ENCODE measurements around the gene TTC28. TPM values are rescaled to one million over a fixed set of nuclear protein-coding genes. Genes with fewer than 3 reads are reported as not detected.

TTC28 gene
- total RNA-seq, 1 donor from 2014 or later: 46.2 TPM

GRCh38 chr22:28585324-28585723, 94.3 kb downstream of the TTC28 start:
- H4K20me1 ChIP-seq (ENCODE audit: low read depth): peaks cover 12% of the 10 kb centered on the region
- H3K9ac ChIP-seq: no peak overlapping the region
- Mint-ChIP-seq H3K9me3 (no peaks in the 10 kb centered on the region), H3K4me3 (no peak overlapping the region), H3K27ac (no peak overlapping the region), H3K4me1 (peaks cover 34% of the 10 kb centered on the region), H3K36me3 (peaks cover 9% of the 10 kb centered on the region), H3K27me3 (ENCODE audit: insufficient read depth, low read depth) (no peaks in the 10 kb centered on the region)
- TF ChIP-seq CTCF (IDR thresholded peaks at IDR 0.05): no peak
- TF ChIP-seq EZH2phosphoT487 (IDR thresholded peaks at IDR 0.05): no peak
- TF ChIP-seq EZH2 (IDR thresholded peaks at IDR 0.05): no peak
- H3K9me3 ChIP-seq (ENCODE audit: low read depth): no peaks in the 10 kb centered on the region
- H3F3A ChIP-seq (ENCODE audit: low read depth): no peaks in the 10 kb centered on the region
- H3K36me3 ChIP-seq: no peaks in the 10 kb centered on the region
- no peak overlapping the region for H2AFZ ChIP-seq (replicated peaks)
- no peak overlapping the region for H3K4me2 ChIP-seq
- no peak overlapping the region for H3K27ac ChIP-seq
- H3K4me1 ChIP-seq: peaks cover 3% of the 10 kb centered on the region
- H3K4me3 ChIP-seq: no peak overlapping the region
- H3K79me2 ChIP-seq (ENCODE audit: low read depth): no peaks in the 10 kb centered on the region
- no peaks in the 10 kb centered on the region for H3K27me3 ChIP-seq
- peak; percentile 7 for DNase-seq (ENCODE audit: low spot score)

DNA sequence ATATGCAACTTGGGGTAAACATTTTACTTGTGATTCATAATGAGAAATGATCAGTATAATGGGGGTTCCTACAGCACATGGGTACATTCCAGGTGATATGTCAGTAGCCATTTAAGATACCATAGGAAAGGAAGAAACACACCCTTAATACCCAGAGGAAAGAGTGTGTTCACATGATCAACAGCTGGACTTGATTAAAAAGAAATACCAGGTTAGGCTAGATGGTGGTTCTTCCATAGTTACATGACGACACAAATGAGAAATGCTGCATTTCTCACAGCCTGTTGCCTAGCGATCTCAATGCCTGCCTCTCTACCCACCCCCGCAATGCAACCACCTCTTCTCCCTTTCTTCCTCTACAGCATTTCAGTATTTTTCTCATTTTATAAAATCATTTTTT, 96.8 kb downstream of the TTC28 start:
- no peak for DNase-seq (ENCODE audit: low spot score)
- no peak overlapping the region for H3K4me2 ChIP-seq
- peaks cover 9% of the 10 kb centered on the region for H3K36me3 Mint-ChIP-seq
- H3K4me1 ChIP-seq: peaks cover 3% of the 10 kb centered on the region
- peaks cover 32% of the 10 kb centered on the region for H3K4me1 Mint-ChIP-seq
- no peak overlapping the region for H3K9ac ChIP-seq
- no peaks in the 10 kb centered on the region for H3K9me3 ChIP-seq (ENCODE audit: low read depth)
- H3K27me3 Mint-ChIP-seq (ENCODE audit: insufficient read depth, low read depth): no peaks in the 10 kb centered on the region
- H3K4me3 ChIP-seq: no peak overlapping the region
- no peaks in the 10 kb centered on the region for H3K27me3 ChIP-seq
- peaks cover 10% of the 10 kb centered on the region for H4K20me1 ChIP-seq (ENCODE audit: low read depth)
- no peaks in the 10 kb centered on the region for H3F3A ChIP-seq (ENCODE audit: low read depth)
- TF ChIP-seq EZH2phosphoT487 (IDR thresholded peaks at IDR 0.05): no peak
- no peak for TF ChIP-seq CTCF (IDR thresholded peaks at IDR 0.05)
- TF ChIP-seq EZH2 (IDR thresholded peaks at IDR 0.05): no peak
- H3K27ac ChIP-seq: no peak overlapping the region
- no peaks in the 10 kb centered on the region for H3K9me3 Mint-ChIP-seq
- H3K4me3 Mint-ChIP-seq: peak overlapping the region; percentile 44
- H3K79me2 ChIP-seq (ENCODE audit: low read depth): no peaks in the 10 kb centered on the region
- no peaks in the 10 kb centered on the region for H3K36me3 ChIP-seq
- no peak overlapping the region for H2AFZ ChIP-seq (replicated peaks)
- H3K27ac Mint-ChIP-seq: peak overlapping the region; percentile 61

- H4K20me1 ChIP-seq (ENCODE audit: low read depth): peaks cover 10% of the 10 kb centered on the region
- DNase-seq (ENCODE audit: low spot score): no peak
- no peaks in the 10 kb centered on the region for H3F3A ChIP-seq (ENCODE audit: low read depth)
- H3K79me2 ChIP-seq (ENCODE audit: low read depth): no peaks in the 10 kb centered on the region
- no peaks in the 10 kb centered on the region for H3K27me3 Mint-ChIP-seq (ENCODE audit: insufficient read depth, low read depth)
- no peak overlapping the region for H3K27ac ChIP-seq
- H3K36me3 Mint-ChIP-seq: peaks cover 11% of the 10 kb centered on the region
- TF ChIP-seq EZH2phosphoT487 (IDR thresholded peaks at IDR 0.05) (no peak), CTCF (IDR thresholded peaks at IDR 0.05) (no peak), EZH2 (IDR thresholded peaks at IDR 0.05) (no peak)
- no peak overlapping the region for H2AFZ ChIP-seq (replicated peaks)
- H3K4me1 ChIP-seq: peaks cover 3% of the 10 kb centered on the region
- no peaks in the 10 kb centered on the region for H3K36me3 ChIP-seq
- H3K9ac ChIP-seq: no peak overlapping the region
- H3K4me3 ChIP-seq: no peak overlapping the region
- no peaks in the 10 kb centered on the region for H3K27me3 ChIP-seq
- H3K27ac Mint-ChIP-seq: peak overlapping the region; percentile 64
- no peaks in the 10 kb centered on the region for H3K9me3 ChIP-seq (ENCODE audit: low read depth)
- H3K9me3 Mint-ChIP-seq: peaks cover 7% of the 10 kb centered on the region
- H3K4me3 Mint-ChIP-seq: no peak overlapping the region
- no peak overlapping the region for H3K4me2 ChIP-seq
- H3K4me1 Mint-ChIP-seq: peaks cover 32% of the 10 kb centered on the region
These were observed 98.6 kb downstream of the TTC28 start for GRCh38 chr22:28581016-28581415.
